22Rv1 (cell line): ENCODE measurements around the gene ORMDL3.
"Not testable (repeated sequence)": the region's sequence is repeated elsewhere in the genome, so short reads cannot be mapped to it uniquely, and the experiment has no call there.

Source experiments
- H3K27ac ChIP-seq: fragments of 450-650 bp; 2 replicates; pipeline ENCODE4 v1.5.1; 2017
- ZFX ChIP-seq: fragments of 450-650 bp; IDR thresholded peaks from 2 replicates; pipeline ENCODE4 v1.6.1; 2017; ENCODE audit warnings: antibody characterized with exemption, borderline replicate concordance
- TF ChIP-seq, protein P1 (sequence below): fragments of 450-650 bp; IDR thresholded peaks from 2 replicates; pipeline ENCODE4 v1.5.1; 2017; ENCODE audit warnings: mild to moderate bottlenecking

ORMDL3 gene

GRCh38 chr17:39889200-39889599 lies 38.2 kb downstream of the ORMDL3 start:
- no peak overlapping the region for H3K27ac ChIP-seq
- TF ChIP-seq ZFX, result no peak
- TF ChIP-seq, protein P1, sequence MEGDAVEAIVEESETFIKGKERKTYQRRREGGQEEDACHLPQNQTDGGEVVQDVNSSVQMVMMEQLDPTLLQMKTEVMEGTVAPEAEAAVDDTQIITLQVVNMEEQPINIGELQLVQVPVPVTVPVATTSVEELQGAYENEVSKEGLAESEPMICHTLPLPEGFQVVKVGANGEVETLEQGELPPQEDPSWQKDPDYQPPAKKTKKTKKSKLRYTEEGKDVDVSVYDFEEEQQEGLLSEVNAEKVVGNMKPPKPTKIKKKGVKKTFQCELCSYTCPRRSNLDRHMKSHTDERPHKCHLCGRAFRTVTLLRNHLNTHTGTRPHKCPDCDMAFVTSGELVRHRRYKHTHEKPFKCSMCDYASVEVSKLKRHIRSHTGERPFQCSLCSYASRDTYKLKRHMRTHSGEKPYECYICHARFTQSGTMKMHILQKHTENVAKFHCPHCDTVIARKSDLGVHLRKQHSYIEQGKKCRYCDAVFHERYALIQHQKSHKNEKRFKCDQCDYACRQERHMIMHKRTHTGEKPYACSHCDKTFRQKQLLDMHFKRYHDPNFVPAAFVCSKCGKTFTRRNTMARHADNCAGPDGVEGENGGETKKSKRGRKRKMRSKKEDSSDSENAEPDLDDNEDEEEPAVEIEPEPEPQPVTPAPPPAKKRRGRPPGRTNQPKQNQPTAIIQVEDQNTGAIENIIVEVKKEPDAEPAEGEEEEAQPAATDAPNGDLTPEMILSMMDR, result no peak

GRCh38 chr17:39887078-39887477 lies 40.3 kb downstream of the ORMDL3 start:
- H3K27ac ChIP-seq, result no peak overlapping the region
- TF ChIP-seq, protein P1, result no peak
- no peak for TF ChIP-seq ZFX

- H3K27ac ChIP-seq, result not testable (repeated sequence)
These were observed 41.3 kb downstream of the ORMDL3 start for GRCh38 chr17:39886102-39886501.

DNA sequence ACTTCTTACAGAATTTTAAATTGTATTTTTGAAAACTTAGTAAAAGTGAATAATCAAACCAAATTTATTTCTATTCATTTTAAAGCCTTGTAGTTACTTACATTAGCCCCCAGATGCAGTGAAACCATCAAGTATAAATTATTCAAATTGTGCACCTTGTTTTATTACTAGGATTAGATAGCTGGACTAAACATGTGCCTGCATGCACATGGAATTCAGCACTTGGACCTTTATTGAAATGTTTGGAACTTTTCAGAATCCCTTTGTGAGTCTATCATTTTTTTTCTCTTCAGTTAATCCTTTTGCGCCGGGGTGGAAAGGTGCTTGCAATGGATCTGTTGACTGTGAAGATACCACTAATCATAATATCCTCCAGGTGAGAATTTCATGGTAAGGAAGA lies 54.6 kb downstream of the ORMDL3 start:
- TF ChIP-seq, protein P1, result peak; percentile 53
- no peak for TF ChIP-seq ZFX
- no peak overlapping the region for H3K27ac ChIP-seq

DNA sequence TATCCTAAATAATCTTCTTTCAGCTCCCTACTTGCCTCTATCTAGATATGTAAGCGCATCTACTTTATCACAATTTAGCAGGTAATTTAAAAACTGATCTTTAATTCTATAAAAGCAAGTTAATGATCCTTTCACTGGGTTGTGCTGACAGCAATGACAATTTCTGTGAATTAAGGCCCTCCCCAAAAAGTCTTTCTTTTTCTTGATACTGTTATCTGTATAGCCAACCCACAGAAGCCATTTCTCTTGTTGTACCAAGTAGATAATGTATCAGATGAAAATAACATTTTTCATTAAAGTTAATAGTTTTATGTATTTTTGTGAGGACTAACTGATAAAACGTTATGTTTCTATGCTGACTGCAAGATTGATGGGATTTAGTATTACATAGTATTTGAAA lies 55.6 kb downstream of the ORMDL3 start:
- TF ChIP-seq, protein P1, result no peak
- TF ChIP-seq ZFX, result no peak
- H3K27ac ChIP-seq, result no peak overlapping the region
